HepG2 (cell line): ENCODE measurements around the gene IKBKE. TPM values are rescaled to one million over a fixed set of nuclear protein-coding genes. Genes with fewer than 3 reads are reported as not detected.

Experiments used
- ZHX2 ChIP-seq, 2 experiments: sonication (generic) in 1 of 2; formaldehyde crosslinking in 1 of 2; IDR thresholded peaks; 2 replicates each; pipeline versions ENCODE4 v1.6.1 to v1.9.0; 2014 to 2022; ENCODE audit warnings: antibody characterized with exemption in 1 of 2, borderline replicate concordance in 1 of 2, inconsistent platforms in 1 of 2, low read depth in 1 of 2, missing genetic modification reagents in 1 of 2
- ZNF543 ChIP-seq: sonication (generic); formaldehyde crosslinking; IDR thresholded peaks from 2 replicates; pipeline ENCODE4 v1.4.0; 2020; ENCODE audit warnings: mild to moderate bottlenecking, missing genetic modification reagents
- ZNF574 ChIP-seq: sonication (generic); formaldehyde crosslinking; IDR thresholded peaks from 2 replicates; pipeline ENCODE4 v1.4.0; 2020; ENCODE audit warnings: missing genetic modification reagents
- polyA plus RNA-seq, 8 experiments: library from polyadenylated mRNA; depleted of rRNA in 3 of 8; stranded (reverse) in 7 of 8; unstranded in 1 of 8; fragments of >200 nt; fragmentation: Illumina TruSeq in 4 of 8; extraction: Trizol in 4 of 8; gene quantifications; 2 replicates each; pipeline versions ENCODE4 v1.2.1 to v1.2.3, GENCODE V29; 2011 to 2016; ENCODE audit warnings: low read depth in 4 of 8, missing spikeins in 1 of 8, mixed read lengths in 1 of 8; ENCODE audit not compliant: insufficient read depth in 1 of 8
- total RNA-seq, 5 experiments: library from RNA; depleted of rRNA; stranded (reverse); fragments of >200 nt; fragmentation: Illumina TruSeq; extraction: Trizol; gene quantifications; 2 replicates each; pipeline ENCODE4 v1.2.3, GENCODE V29; 2016; ENCODE audit warnings: low read depth in 1 of 5

IKBKE gene
- total and polyA plus RNA-seq, 2 of the 13 experiments (the other 11 are each of a cell fraction or from before 2014, with no cell fraction given): 4.5 to 5.8 TPM

GRCh38 chr1:206447792-206448191 is 22.5 kb upstream of the IKBKE start (continued):
- TF ChIP-seq ZHX2 (IDR thresholded peaks at IDR 0.05; ENCODE audit: low read depth) (no peak), ZHX2 (CRISPR knock-in tag; IDR thresholded peaks at IDR 0.05; ENCODE audit: borderline replicate concordance) (no peak), ZNF543 (CRISPR knock-in tag) (no peak), ZNF574 (CRISPR knock-in tag) (no peak)
